ENCODE results near the gene MLYCD.
A peak's percentile ranks its signal among the peaks of the same experiment; 100 is the strongest.
"Not testable (repeated sequence)": the region's sequence is repeated elsewhere in the genome, so short reads cannot be mapped to it uniquely, and the experiment has no call there.

MLYCD gene

DNA sequence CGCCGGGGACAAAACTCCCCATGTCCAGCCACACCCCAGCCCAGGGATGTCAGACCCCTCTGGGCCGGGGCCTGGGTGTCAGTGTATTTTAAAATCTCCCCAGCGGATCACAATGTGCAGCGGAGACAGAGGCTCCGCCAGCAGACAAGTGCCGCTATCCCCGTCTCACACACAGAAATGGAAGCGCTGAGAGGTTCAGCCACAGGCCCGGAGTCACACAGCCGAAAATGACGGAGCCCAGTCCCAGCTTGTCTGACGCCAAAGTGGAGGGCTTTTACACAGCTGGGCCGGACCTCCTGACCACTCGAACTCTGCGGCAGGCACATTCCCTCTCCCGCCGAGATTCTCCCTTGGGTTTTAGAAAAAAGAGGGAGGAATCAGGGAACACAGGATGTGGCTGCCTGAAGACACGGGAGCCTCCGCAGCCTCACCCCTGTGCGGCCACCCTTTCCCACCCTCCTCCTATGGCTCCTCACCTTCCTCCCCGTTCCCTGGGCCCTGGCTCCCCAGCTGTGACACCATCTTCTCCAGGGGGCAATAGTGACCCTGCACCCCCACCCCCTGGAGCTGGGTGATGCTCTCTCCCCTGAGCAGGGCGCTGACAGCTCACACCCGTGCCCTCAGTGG lies 47.4 kb downstream of the MLYCD start:
- Histone ChIP-seq H3K9me3 (ENCODE audit: control insufficient read depth, low read length) (no peaks in the 10 kb centered on the region), H3K27me3 (ENCODE audit: control insufficient read depth, insufficient read depth, low read length, poor library complexity, severe bottlenecking) (no peaks in the 10 kb centered on the region), H3K27ac (ENCODE audit: insufficient read depth, low read depth, low read length, poor library complexity, severe bottlenecking) (no peak overlapping the region), H3K4me3 (ENCODE audit: insufficient read depth, low read depth, low read length) (no peak overlapping the region), H3K36me3 (ENCODE audit: control insufficient read depth, insufficient read depth, low read length) (no peaks in the 10 kb centered on the region), H3K4me1 (ENCODE audit: control insufficient read depth, insufficient read depth, low read length) (no peaks in the 10 kb centered on the region)
- 91 to 92% methylated on average over 24 of the region's 24 CpGs for WGBS, 2 experiments

GRCh38 chr16:83946781-83947566 lies 48.1 kb downstream of the MLYCD start:
- Histone ChIP-seq H3K27ac (ENCODE audit: insufficient read depth, low read depth, low read length, poor library complexity, severe bottlenecking) (no peak overlapping the region), H3K4me3 (ENCODE audit: insufficient read depth, low read depth, low read length) (no peak overlapping the region), H3K9me3 (ENCODE audit: control insufficient read depth, low read length) (no peaks in the 10 kb centered on the region), H3K4me1 (ENCODE audit: control insufficient read depth, insufficient read depth, low read length) (no peaks in the 10 kb centered on the region), H3K36me3 (ENCODE audit: control insufficient read depth, insufficient read depth, low read length) (no peaks in the 10 kb centered on the region), H3K27me3 (ENCODE audit: control insufficient read depth, insufficient read depth, low read length, poor library complexity, severe bottlenecking) (no peaks in the 10 kb centered on the region)
- WGBS, 2 experiments, result 81 to 85% methylated on average over 20 to 21 of the region's 21 CpGs

DNA sequence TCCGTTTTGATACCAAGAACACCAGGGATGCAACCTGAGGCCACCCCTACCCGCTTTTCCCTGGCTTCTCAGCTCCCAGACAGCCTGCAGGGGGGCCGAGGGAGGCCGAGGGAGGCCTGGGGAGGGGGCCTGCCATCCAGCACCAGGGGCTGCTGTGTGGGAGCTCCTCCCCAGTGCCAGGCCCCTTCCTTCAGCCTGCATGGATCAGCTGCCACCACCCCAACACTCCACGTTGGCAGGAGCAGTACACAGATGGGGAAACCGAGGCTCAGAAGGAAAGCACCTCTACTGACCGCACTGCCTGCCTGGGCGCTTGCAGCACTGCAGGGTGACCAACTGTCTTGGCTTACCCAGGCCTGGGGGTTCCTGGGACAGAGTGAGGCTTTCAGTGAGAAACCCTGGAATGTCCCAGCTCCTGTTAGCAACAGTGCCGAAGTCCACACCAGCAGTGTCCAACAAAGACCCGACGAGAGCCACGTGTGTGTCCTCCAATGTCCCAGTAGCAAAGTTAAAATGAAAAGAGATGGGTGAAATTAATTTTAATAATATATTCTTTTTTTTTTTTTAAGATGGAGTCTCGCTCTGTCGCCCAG lies 48.8 kb downstream of the MLYCD start:
- H3K4me1 ChIP-seq (ENCODE audit: control insufficient read depth, insufficient read depth, low read length), result no peaks in the 10 kb centered on the region
- no peak overlapping the region for H3K27ac ChIP-seq (ENCODE audit: insufficient read depth, low read depth, low read length, poor library complexity, severe bottlenecking)
- peaks cover 4% of the 10 kb centered on the region for H3K27me3 ChIP-seq (ENCODE audit: control insufficient read depth, insufficient read depth, low read length, poor library complexity, severe bottlenecking)
- no peak overlapping the region for H3K4me3 ChIP-seq (ENCODE audit: insufficient read depth, low read depth, low read length)
- no peaks in the 10 kb centered on the region for H3K36me3 ChIP-seq (ENCODE audit: control insufficient read depth, insufficient read depth, low read length)
- no peaks in the 10 kb centered on the region for H3K9me3 ChIP-seq (ENCODE audit: control insufficient read depth, low read length)
- 91 to 92% methylated on average over 14 of the region's 14 CpGs for WGBS, 2 experiments

DNA sequence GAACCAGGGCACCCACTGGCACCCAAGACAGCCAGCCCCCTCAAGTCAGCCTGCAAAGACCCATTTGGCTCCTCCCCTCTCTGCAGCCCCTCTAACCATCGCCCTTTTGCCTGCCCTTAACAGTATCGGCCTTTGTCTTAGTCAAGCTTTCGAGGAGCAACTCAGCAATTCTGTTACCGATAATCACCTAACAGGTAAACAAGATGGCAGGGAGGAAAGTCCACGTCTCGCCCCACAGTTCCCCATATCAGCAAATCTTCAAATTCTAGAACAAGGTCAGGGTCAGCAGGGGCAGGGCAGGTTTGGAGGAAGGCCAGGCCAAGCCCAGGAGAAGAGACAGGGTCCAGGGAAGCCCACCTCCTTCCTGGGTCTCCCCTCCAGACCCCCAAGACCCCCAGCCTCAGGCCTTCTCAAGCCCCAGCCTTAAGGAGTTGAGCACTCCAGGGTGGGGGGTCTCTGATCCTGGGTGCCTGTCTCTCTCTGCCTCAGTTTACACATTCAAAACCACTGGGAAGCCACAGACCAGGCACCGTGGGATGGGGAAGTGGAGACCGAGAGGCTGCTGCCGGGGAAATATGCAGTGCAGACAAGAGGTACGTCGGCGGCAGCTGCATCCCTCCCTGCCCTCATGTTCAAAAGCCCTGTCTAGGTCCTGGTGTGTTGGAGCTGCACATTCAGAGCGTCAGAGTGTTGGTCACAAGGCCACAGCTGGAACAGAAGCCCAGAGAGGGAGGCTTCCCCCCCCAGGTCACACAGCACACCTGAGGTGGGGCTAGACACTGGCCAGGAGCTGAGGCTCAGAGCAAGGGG lies 50.2 kb downstream of the MLYCD start:
- H3K27me3 ChIP-seq (ENCODE audit: control insufficient read depth, insufficient read depth, low read length, poor library complexity, severe bottlenecking), result peaks cover 18% of the 10 kb centered on the region
- H3K4me3 ChIP-seq (ENCODE audit: insufficient read depth, low read depth, low read length), result no peak overlapping the region
- no peaks in the 10 kb centered on the region for H3K9me3 ChIP-seq (ENCODE audit: control insufficient read depth, low read length)
- peaks cover 9% of the 10 kb centered on the region for H3K4me1 ChIP-seq (ENCODE audit: control insufficient read depth, insufficient read depth, low read length)
- H3K27ac ChIP-seq (ENCODE audit: insufficient read depth, low read depth, low read length, poor library complexity, severe bottlenecking), result no peak overlapping the region
- no peaks in the 10 kb centered on the region for H3K36me3 ChIP-seq (ENCODE audit: control insufficient read depth, insufficient read depth, low read length)
- WGBS, 2 experiments, result 85 to 88% methylated on average over 13 of the region's 13 CpGs

DNA sequence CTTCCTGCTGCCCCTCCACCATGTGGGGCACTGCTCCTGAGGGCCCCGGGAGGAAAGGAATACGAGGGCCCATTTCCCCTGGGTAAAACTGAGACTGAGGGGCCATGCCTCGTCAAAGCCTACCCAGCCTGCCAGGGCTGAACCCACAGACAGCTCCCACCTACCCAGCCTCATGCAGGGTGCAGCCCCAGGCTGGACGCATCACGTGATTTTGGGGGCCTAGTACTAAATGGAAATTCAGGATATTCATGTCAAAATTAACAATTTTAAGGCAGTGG lies 50.7 kb downstream of the MLYCD start:
- 86 to 93% methylated on average over 5 of the region's 5 CpGs for WGBS, 2 experiments

GRCh38 chr16:83950862-83951399 lies 52.0 kb downstream of the MLYCD start:
- H3K27ac ChIP-seq (ENCODE audit: insufficient read depth, low read depth, low read length, poor library complexity, severe bottlenecking); H3K4me1 ChIP-seq (ENCODE audit: control insufficient read depth, insufficient read depth, low read length); H3K4me3 ChIP-seq (ENCODE audit: insufficient read depth, low read depth, low read length); H3K36me3 ChIP-seq (ENCODE audit: control insufficient read depth, insufficient read depth, low read length); H3K9me3 ChIP-seq (ENCODE audit: control insufficient read depth, low read length): not testable (repeated sequence)
- 66 to 68% methylated on average over 4 to 5 of the region's 10 CpGs for WGBS, 2 experiments
- peaks cover 30% of the 10 kb centered on the region for H3K27me3 ChIP-seq (ENCODE audit: control insufficient read depth, insufficient read depth, low read length, poor library complexity, severe bottlenecking)

More for the DNA sequence above, 50.7 kb downstream of the MLYCD start:
- Histone ChIP-seq H3K27me3 (ENCODE audit: control insufficient read depth, insufficient read depth, low read length, poor library complexity, severe bottlenecking) (peaks cover 23% of the 10 kb centered on the region), H3K4me1 (ENCODE audit: control insufficient read depth, insufficient read depth, low read length) (peaks cover 10% of the 10 kb centered on the region), H3K4me3 (ENCODE audit: insufficient read depth, low read depth, low read length) (no peak overlapping the region), H3K36me3 (ENCODE audit: control insufficient read depth, insufficient read depth, low read length) (no peaks in the 10 kb centered on the region), H3K27ac (ENCODE audit: insufficient read depth, low read depth, low read length, poor library complexity, severe bottlenecking) (no peak overlapping the region), H3K9me3 (ENCODE audit: control insufficient read depth, low read length) (no peaks in the 10 kb centered on the region)

DNA sequence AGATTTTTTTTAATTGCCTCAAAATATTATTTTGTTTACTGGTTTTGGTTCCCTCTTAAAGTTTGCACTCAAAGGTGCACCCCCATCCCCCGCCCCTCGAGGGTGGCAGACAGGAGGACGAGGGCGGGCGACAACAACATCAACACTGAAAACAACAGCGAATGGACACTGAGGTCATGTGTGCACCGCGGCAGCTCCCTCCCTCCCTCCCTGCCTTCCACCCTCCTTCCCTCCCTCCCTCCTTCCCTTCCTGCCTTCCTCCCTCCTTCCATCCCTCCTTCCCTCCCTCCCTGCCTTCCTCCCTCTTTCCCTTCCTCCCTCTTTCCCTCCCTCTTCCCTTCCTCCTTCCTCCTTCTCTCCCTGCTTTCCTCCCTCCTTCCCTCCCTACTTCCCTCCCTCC lies 52.6 kb downstream of the MLYCD start:
- H3K27ac ChIP-seq (ENCODE audit: insufficient read depth, low read depth, low read length, poor library complexity, severe bottlenecking), result no peak overlapping the region
- H3K4me3 ChIP-seq (ENCODE audit: insufficient read depth, low read depth, low read length), result no peak overlapping the region
- peaks cover 30% of the 10 kb centered on the region for H3K27me3 ChIP-seq (ENCODE audit: control insufficient read depth, insufficient read depth, low read length, poor library complexity, severe bottlenecking)
- WGBS, 2 experiments, result 48 to 54% methylated on average over 8 of the region's 8 CpGs
- no peaks in the 10 kb centered on the region for H3K36me3 ChIP-seq (ENCODE audit: control insufficient read depth, insufficient read depth, low read length)
- no peaks in the 10 kb centered on the region for H3K9me3 ChIP-seq (ENCODE audit: control insufficient read depth, low read length)
- peaks cover 10% of the 10 kb centered on the region for H3K4me1 ChIP-seq (ENCODE audit: control insufficient read depth, insufficient read depth, low read length)

- Histone ChIP-seq H3K4me3 (ENCODE audit: insufficient read depth, low read depth, low read length) (no peak overlapping the region), H3K27ac (ENCODE audit: insufficient read depth, low read depth, low read length, poor library complexity, severe bottlenecking) (no peak overlapping the region)
Observed at GRCh38 chr16:83952587-83952939, 53.6 kb downstream of the MLYCD start.

DNA sequence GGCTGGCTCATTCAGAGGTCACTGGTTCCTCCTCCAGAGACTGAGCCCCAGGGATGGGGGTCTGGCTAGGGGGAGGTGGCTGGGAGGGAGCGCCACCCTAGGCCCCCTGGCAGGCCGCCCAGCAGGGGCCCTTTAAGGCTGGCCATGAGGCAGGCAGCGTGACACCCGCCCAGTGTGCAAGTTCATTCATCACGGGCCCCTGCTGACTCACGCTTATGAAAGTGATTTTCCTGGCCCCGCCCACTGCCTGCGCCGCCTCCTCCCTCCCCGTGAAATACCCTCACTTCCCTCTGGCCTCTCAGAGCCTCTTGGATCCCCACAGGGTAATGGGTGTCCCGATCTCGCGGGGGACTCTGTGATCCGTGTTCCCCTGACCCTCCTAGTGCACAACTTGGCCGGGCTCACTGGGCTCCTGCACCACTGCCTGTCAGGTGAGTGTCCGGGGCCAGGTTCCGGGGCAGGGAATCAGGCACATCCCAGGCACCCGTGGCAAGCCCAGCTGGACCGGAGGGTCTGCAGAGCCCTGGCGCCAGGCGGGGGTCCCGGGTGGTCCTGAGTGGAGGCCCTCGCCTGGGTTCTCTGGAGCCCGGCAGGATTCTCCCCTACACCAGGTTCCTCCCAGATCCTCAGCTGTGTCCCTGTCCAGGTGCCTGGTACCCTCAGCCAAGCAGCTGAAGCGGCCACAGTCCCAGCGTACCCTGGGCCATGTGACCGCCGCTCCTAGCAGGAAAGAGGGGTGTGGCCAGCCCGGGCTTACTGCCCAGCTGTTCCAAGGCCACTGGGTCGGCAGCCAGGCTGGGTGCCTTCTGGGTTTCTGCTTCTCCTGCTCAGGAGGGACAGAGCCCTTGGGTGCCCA lies 54.3 kb downstream of the MLYCD start, which contains the start of gene OSGIN1:
Gene OSGIN1, plus strand, starts transcription at position 301 of the 856 bp plus-strand sequence. CDS start 4,432 bp downstream, outside the sequence.
- H3K27me3 ChIP-seq (ENCODE audit: control insufficient read depth, insufficient read depth, low read length, poor library complexity, severe bottlenecking), result peaks cover 30% of the 10 kb centered on the region
- H3K36me3 ChIP-seq (ENCODE audit: control insufficient read depth, insufficient read depth, low read length), result no peaks in the 10 kb centered on the region
- no peak within 1 kb of the TSS for H3K27ac ChIP-seq (ENCODE audit: insufficient read depth, low read depth, low read length, poor library complexity, severe bottlenecking)
- 11% methylated on average over 30 of the region's 30 CpGs for WGBS, 2 experiments
- H3K4me3 ChIP-seq (ENCODE audit: insufficient read depth, low read depth, low read length), result peak within 1 kb of the TSS; percentile 33
- H3K4me1 ChIP-seq (ENCODE audit: control insufficient read depth, insufficient read depth, low read length), result peaks cover 10% of the 10 kb centered on the region
- no peaks in the 10 kb centered on the region for H3K9me3 ChIP-seq (ENCODE audit: control insufficient read depth, low read length)

More at GRCh38 chr16:83952587-83952939, 53.6 kb downstream of the MLYCD start:
- Histone ChIP-seq H3K36me3 (ENCODE audit: control insufficient read depth, insufficient read depth, low read length) (no peaks in the 10 kb centered on the region), H3K9me3 (ENCODE audit: control insufficient read depth, low read length) (no peaks in the 10 kb centered on the region), H3K4me1 (ENCODE audit: control insufficient read depth, insufficient read depth, low read length) (peaks cover 10% of the 10 kb centered on the region), H3K27me3 (ENCODE audit: control insufficient read depth, insufficient read depth, low read length, poor library complexity, severe bottlenecking) (peaks cover 30% of the 10 kb centered on the region)
- 75 to 79% methylated on average over 8 of the region's 8 CpGs for WGBS, 2 experiments

Measured in ectodermal cell (in vitro differentiated cells).